Fibroblast of peridontal ligament (primary cell): ENCODE measurements around the gene DFFA.
"Not testable (repeated sequence)": the region's sequence is repeated elsewhere in the genome, so short reads cannot be mapped to it uniquely, and the experiment has no call there.

ENCODE experiments used
- DNase-seq: peaks from one replicate; pipeline ENCODE4 v3.0.0-alpha.2; 2010; ENCODE audit errors: extremely low read depth

Gene DFFA

DNA sequence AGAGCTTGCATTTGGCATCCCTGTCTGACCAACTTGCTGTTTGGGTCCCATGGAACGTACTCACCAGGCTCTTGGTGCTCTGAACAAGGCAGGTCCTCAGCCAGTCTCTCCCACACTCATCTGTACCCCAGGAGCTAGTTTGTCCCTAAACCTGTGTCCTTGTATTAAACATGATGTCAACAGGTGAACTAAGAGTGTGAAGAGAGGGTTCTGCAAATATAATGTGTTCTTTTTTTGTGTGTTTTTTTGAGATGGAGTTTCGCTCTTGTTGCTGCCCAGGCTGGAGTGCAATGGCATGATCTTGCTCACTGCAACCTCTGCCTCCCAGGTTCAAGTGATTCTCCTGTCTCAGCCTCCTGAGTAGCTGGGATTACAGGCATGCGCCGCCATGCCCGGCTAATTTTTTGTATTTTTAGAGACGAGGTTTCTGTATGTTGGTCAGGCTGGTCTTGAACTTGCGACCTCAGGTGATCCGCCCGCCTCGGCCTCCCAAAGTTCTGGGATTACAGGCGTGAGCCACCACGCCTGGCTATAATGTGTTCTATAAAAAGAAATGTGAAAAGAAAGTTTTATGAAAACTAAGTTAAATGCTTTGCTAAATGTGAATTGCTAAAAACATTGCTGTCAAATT is 33.8 kb upstream of the DFFA start:
- DNase-seq, result not testable (repeated sequence)

- DNase-seq, result no peak
Observed at GRCh38 chr1:10504249-10504648, 31.9 kb upstream of the DFFA start.

GRCh38 chr1:10502206-10502605 is 29.9 kb upstream of the DFFA start:
- no peak for DNase-seq

- DNase-seq, result no peak
Observed at GRCh38 chr1:10498231-10498630, 25.9 kb upstream of the DFFA start.

- no peak for DNase-seq
Observed at GRCh38 chr1:10497109-10497508, 24.8 kb upstream of the DFFA start.

- DNase-seq, result no peak
Observed at GRCh38 chr1:10495952-10496351, 23.6 kb upstream of the DFFA start.

GRCh38 chr1:10495475-10495817 is 23.1 kb upstream of the DFFA start:
- no peak for DNase-seq

DNA sequence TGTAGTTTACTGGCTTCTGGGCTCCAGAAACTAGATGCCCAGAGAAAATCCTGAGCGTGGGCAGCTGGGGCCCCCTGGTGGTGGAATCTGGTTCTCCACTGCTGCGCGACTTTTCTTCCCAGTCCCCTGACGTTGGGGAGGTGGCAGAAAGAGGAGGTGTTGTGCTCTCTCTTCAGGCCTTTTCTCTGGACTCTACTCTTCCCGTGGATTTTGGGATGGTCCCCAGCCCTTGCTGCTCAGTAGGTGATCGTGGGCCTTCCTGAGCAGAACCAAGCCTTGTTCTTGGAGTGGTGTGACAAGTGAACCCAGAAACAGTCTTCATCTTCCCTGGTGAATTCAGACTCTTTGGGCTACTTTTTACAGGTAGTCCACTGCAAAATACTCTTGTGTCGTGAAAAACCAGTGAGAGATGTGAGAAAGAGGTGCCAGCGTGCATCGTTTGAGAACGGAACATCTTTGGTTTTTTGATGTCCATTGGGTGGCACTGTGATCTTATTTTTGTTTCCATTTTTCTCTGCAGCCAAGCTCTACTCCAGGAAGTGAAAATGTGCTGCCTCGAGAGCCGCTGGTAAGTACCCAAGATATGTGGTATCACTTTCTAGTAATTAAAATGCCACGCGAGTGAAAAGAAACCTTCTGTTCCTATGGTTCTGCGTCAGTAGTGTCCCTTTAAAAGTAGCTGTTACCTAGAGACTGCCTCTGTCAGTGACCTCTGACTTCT is 22.6 kb upstream of the DFFA start:
- peak; percentile 78 for DNase-seq

DNA sequence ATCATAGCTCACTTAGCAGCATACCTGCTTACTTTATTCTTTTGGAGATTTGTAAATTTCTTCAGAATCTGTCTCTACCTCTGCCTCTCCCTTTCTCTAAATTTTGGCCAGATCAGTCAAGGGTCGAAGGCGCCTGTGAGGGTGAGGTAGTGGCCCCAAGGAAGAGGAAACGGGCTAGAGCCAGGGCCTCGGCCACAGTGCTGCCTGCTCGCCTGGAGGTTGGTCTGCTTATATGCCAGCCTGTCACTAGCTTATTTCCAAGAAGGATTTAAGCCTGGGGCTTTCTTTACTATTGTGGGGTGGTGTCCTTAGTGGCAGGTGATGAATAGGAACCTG is 22.1 kb upstream of the DFFA start:
- no peak for DNase-seq

DNA sequence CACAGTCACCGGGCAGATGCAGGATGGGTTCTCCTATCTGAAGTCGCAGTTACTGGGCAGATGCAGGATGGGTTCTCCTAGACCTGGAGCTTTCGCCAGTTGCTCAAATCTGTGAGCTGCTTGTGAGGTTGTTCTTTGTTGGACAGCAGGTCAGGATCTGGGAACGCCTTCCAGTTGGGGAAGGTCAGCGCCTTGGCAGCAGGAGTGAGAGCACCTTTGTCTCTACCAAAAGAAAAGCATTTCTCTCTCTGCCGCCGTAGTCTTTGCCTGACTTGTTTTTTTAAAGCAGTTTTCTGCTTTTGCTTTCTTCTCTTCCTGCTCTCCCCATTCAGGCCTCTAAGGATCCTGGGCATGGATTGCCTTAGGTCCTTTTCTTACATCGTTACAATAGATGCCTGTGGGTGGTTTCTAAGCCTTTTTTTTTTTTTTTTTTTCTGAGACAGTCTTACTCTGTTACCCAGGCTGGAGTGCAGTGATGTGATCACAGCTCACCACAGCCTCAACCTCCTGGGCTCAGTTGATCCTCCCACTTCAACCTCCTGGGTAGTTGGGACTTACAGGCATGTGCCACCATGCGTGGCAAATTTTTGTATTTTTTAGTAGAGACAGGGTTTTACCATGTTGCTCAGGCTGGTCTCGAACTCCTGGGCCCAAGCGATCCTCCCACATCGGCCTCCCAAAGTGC is 18.1 kb upstream of the DFFA start:
- DNase-seq, result no peak

DNA sequence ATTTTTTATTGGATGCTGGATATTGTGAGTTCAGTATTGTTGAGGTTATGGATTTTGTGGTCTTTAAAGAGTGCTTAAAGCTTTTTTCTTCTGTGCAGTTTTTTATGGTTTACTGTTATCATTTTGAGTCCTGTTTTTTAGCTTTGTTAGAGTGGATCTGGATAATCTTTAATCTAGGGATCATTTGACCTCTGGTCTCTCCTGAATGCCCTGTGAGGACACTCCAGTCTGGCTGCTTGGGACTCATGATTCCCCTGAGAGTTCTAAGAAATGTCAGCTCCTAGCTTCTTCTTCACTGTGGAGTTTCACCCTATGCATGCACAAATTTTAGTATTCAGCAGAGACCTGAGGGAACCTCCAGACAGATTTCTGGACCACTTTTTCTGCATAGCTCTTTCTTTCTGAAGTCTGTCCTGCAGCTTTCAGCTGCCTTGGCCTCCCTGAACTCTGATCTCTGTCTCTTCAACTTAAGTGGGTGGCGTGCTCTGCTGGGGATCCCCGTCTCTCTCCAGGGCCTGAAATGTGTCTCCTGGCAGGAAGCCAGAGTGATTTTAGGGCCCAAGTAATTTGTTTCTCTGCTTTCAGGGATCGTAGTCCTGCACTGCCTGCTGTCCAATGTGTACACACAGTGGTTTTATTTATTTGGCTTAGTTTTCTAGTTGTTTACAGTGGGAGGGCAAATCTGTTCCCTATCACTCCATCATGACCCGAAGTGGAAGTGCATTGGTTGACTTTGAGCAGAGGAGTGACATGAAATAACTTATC is 17.1 kb upstream of the DFFA start:
- no peak for DNase-seq

DNA sequence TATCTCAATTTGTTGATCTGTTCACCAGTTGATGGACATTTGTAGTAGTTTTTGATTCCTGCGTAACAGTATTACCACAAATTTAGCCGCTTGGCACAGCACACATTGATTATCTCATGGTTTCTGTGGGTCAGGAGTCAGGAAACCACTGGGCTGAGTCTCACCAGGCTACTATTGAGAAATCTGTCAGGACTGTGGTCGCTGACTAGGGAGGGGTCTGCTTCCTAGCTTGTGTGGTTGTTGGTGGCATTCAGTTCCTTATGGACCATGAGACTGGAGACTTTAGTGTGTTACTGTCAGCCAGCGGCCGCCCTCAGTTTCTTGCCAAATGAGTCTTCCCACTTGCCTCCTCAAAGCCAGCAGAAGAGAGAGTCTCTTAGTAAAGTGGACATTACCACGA is 12.2 kb upstream of the DFFA start:
- DNase-seq, result no peak

DNA sequence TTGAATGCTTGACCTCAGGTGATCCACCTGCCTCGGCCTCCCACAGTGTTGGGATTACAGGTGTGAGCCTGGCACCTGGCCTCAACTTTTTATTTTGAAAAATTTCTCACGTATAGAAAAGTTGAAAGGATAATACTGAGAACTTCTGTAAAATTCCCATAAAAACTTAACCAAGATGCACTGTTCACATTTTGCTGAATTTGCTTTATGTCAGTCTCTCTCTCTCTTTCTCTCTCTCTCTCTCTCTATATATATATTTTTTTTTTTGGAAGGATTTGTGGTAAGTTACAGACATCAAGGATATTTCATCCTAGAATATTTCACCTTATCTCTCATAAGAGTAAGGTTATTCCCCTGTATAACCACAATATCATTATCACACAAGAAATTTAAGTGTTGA is 8.3 kb upstream of the DFFA start:
- no peak for DNase-seq

DNA sequence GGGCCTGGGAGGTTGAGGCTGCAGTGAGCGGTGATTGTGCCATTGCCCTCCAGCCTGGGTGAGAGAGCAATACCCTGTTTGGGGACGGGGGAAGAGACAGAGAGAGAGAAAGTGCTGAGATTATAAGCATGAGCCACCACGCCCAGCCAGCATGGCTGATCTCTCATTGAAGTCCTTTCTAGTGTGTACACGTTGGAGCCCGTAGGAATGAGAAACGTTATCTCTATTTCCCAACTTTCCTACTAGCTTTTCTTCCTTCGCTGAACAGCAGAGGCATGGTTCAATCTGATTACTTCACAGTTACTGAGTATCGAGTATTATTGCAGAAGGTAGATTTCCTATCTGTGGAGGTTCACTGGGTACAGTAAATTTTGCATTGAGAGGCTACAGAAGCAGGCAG is 7.0 kb upstream of the DFFA start:
- DNase-seq, result no peak

DNA sequence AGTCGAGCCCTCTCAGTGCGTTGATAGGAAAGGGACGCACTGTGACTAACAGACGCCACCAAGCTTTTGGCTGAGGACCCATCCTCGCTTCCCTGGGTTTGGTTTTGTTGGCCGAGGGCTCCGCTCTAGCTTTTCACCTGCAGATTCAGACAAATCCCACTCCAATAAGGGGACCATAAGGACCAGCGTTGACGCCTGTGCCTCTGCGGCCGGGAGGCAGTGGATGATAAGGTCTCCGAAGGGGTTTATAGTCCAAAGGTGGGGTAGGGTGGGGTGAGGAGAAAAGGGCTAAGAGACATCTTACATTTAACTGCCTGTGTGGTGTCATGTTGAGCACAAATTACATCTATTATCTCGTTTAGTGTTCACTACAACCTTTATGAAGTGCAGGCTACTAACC is 3.2 kb upstream of the DFFA start:
- DNase-seq, result no peak

DNA sequence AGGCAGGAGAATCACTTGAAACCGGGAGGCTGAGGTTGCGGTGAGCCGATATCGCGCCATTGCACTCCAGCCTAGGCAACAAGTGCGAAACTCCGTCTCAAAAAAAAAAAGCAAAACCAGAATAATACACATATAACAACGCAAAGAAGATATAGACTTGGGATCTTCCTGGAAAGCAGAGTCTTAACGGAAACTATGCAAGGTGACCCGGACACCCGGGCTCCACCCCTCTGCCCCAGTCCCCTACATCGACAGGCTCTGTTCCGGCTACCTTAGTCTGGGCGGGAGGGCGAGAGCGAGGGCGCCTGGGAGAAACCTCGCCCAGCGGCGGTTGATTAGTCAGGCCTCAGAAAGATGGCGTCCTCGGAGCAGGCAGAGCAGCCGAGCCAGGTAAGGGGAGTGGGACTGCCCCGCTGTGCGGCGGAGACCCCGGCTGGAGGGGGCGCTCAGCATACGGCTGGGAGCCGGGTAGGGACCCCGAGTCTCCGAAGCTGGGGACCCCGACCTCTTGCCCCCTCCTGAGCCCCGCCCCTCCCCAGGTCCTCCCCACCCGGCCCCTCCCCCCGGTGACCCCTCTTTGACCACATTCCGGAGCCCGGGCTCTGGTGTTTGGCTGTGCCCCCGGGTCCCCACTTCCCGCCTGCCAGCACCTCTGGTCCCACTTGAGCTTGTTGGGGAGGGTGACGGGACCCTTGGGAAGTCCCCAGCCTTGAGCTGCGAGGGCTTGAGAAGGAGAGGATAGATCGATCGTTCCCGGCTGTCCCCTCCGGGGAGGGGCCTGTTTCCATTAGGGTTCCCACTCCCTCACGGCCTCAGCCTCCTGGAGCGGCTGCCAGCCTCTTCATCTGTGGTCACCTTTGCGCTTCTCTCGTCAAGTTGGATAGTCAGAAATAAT is 2.5 kb upstream of the DFFA start, which contains the start of gene PEX14:
Gene PEX14 (plus strand): TSS at position 338 of the 895 bp plus-strand sequence. CDS start 17 bp downstream, at position 355.
- peak; percentile 73 for DNase-seq

- DNase-seq, result not testable (repeated sequence)
Observed at GRCh38 chr1:10474309-10474612, 1.9 kb upstream of the DFFA start.

GRCh38 chr1:10473145-10473765 is 926 bp upstream of the DFFA start:
- DNase-seq, result no peak

GRCh38 chr1:10471411-10472219 is 714 bp downstream of the DFFA start:
- peak; percentile 56 for DNase-seq

GRCh38 chr1:10470043-10470442 is 2.3 kb downstream of the DFFA start:
- no peak for DNase-seq
